CD14-positive monocyte (primary cell): ENCODE data around the gene XXYLT1. TPM values are rescaled to one million over a fixed set of nuclear protein-coding genes. Genes with fewer than 3 reads are reported as not detected.
A peak's percentile ranks its signal among the peaks of the same experiment; 100 is the strongest.

Experiments used
- DNase-seq, 3 donors: peaks; one replicate each; pipeline ENCODE4 v3.0.0-alpha.2; 2011 to 2022
- H2AFZ ChIP-seq: 2 replicates; pipeline ENCODE4 v1.6.0; 2012; ENCODE audit warnings: mild to moderate bottlenecking, low read depth, low read length, inconsistent platforms; ENCODE audit not compliant: insufficient read depth, poor library complexity, severe bottlenecking
- H3K27ac ChIP-seq, 2 donors: 1 replicate in 1 of 2; 2 replicates in 1 of 2; pipeline ENCODE4 v1.5.1; 2012 to 2013; ENCODE audit warnings: low read length in 2 of 2, control low read depth in 1 of 2, inconsistent platforms in 1 of 2, low read depth in 1 of 2, mild to moderate bottlenecking in 1 of 2
- H3K27me3 ChIP-seq, 2 donors: one replicate each; pipeline versions ENCODE4 v1.6.0 to v1.6.1; 2011 to 2013; ENCODE audit warnings: low read length in 2 of 2; ENCODE audit not compliant: control insufficient read depth in 2 of 2, insufficient read depth in 2 of 2
- H3K36me3 ChIP-seq, 2 donors: replicated peaks in 1 of 2; 1 replicate in 1 of 2; 2 replicates in 1 of 2; pipeline versions ENCODE4 v1.5.1 to v1.6.1; 2012 to 2013; ENCODE audit warnings: low read length in 2 of 2, control low read depth in 1 of 2, inconsistent platforms in 1 of 2, mild to moderate bottlenecking in 1 of 2; ENCODE audit not compliant: insufficient read depth in 2 of 2, control insufficient read depth in 1 of 2
- H3K4me1 ChIP-seq, 2 donors: 1 replicate in 1 of 2; 2 replicates in 1 of 2; pipeline versions ENCODE4 v1.5.1 to v1.6.1; 2012 to 2013; ENCODE audit warnings: low read length in 2 of 2, control low read depth in 1 of 2, inconsistent platforms in 1 of 2, mild to moderate bottlenecking in 1 of 2, moderate library complexity in 1 of 2; ENCODE audit not compliant: insufficient read depth in 2 of 2, control insufficient read depth in 1 of 2
- H3K4me2 ChIP-seq: replicated peaks from 2 replicates; pipeline ENCODE3; 2012; ENCODE audit warnings: low read length, moderate library complexity, mild to moderate bottlenecking; ENCODE audit not compliant: poor library complexity, severe bottlenecking; ENCODE audit errors: extremely low read depth
- H3K4me3 ChIP-seq, 3 experiments: fragments of 200-600 bp in 1 of 3; sonication (generic) in 1 of 3; replicated peaks in 1 of 3; 1 replicate in 2 of 3; 2 replicates in 1 of 3; pipeline ENCODE4 v1.5.1; 2011 to 2013; ENCODE audit warnings: low read length in 3 of 3, mild to moderate bottlenecking in 3 of 3, control low read depth in 2 of 3, low read depth in 2 of 3, inconsistent platforms in 1 of 3, moderate library complexity in 1 of 3
- H3K79me2 ChIP-seq: 2 replicates; pipeline ENCODE4 v1.6.0; 2012; ENCODE audit warnings: mild to moderate bottlenecking, control low read depth, inconsistent platforms, low read length, moderate library complexity; ENCODE audit not compliant: insufficient read depth
- H3K9ac ChIP-seq: 2 replicates; pipeline ENCODE4 v1.6.0; 2017; ENCODE audit warnings: low read length, mild to moderate bottlenecking; ENCODE audit not compliant: insufficient read depth, poor library complexity, severe bottlenecking
- H3K9me3 ChIP-seq, 2 donors: replicated peaks in 1 of 2; 1 replicate in 1 of 2; 2 replicates in 1 of 2; pipeline versions ENCODE4 v1.5.1 to v1.6.1; 2012 to 2013; ENCODE audit warnings: low read length in 2 of 2, control low read depth in 1 of 2; ENCODE audit not compliant: control insufficient read depth in 1 of 2, insufficient read depth in 1 of 2
- H4K20me1 ChIP-seq: 2 replicates; pipeline ENCODE4 v1.6.0; 2012; ENCODE audit warnings: mild to moderate bottlenecking, low read length, control low read depth, moderate library complexity; ENCODE audit not compliant: insufficient read depth
- H3K27ac Mint-ChIP-seq, 7 donors: one replicate each; pipeline ENCODE4 v1.8.0; 2020; ENCODE audit warnings: mild to moderate bottlenecking in 7 of 7, mixed read lengths in 7 of 7, moderate library complexity in 6 of 7, inconsistent platforms in 2 of 7
- H3K27me3 Mint-ChIP-seq, 3 donors: one replicate each; pipeline ENCODE4 v1.8.0; 2021 to 2022; ENCODE audit warnings: low read depth in 3 of 3, mild to moderate bottlenecking in 3 of 3, mixed read lengths in 3 of 3, moderate library complexity in 3 of 3, inconsistent platforms in 1 of 3
- H3K36me3 Mint-ChIP-seq, 2 donors: one replicate each; pipeline ENCODE4 v1.8.0; 2020; ENCODE audit warnings: mixed read lengths in 2 of 2, inconsistent platforms in 1 of 2, mild to moderate bottlenecking in 1 of 2
- H3K4me1 Mint-ChIP-seq: one replicate; pipeline ENCODE4 v1.8.0; 2020; ENCODE audit warnings: mild to moderate bottlenecking, mixed read lengths
- H3K4me3 Mint-ChIP-seq, 2 donors: one replicate each; pipeline ENCODE4 v1.8.0; 2020; ENCODE audit warnings: mild to moderate bottlenecking in 2 of 2, mixed read lengths in 2 of 2, moderate library complexity in 1 of 2
- H3K9me3 Mint-ChIP-seq, 7 donors: one replicate each; pipeline ENCODE4 v1.8.0; 2020 to 2022; ENCODE audit warnings: mixed read lengths in 7 of 7, mild to moderate bottlenecking in 6 of 7, moderate library complexity in 6 of 7, inconsistent platforms in 2 of 7
- CTCF ChIP-seq: fragments of 200-600 bp; IDR thresholded peaks from one replicate; pipeline ENCODE4 v1.8.0; 2022; ENCODE audit warnings: antibody characterized with exemption, mild to moderate bottlenecking
- WGBS: methylation state at CpG from one replicate; pipeline ENCODE4 v1.1.5; 2013; ENCODE audit warnings: missing lambda C conversion rate; ENCODE audit not compliant: insufficient coverage; 5-methylcytosine and 5-hydroxymethylcytosine counted together
- intact Hi-C, 2 donors: fragments of 100-400 bp; cut with micrococcal nuclease; formaldehyde crosslinking; loops; one replicate each; pipeline versions ENCODE4 v1.15.0 to v1.15.1; 2023
- polyA plus RNA-seq, 3 donors: library from polyadenylated mRNA; depleted of rRNA in 1 of 3; unstranded in 2 of 3; stranded (reverse) in 1 of 3; fragments of 300-500 nt in 2 of 3; fragments of >200 nt in 1 of 3; fragmentation: Illumina TruSeq in 2 of 3; gene quantifications; 1 replicate in 2 of 3; 2 replicates in 1 of 3; pipeline ENCODE4 v1.2.3, GENCODE V29; 2012 to 2021

Gene XXYLT1
- polyA plus RNA-seq, 3 donors, result 11.8 to 13.5 (median 13.2) TPM

GRCh38 chr3:195056506-195056905 lies 214.5 kb downstream of the XXYLT1 start:
- TF ChIP-seq CTCF, result no peak
- Histone ChIP-seq H3K79me2 (no peaks in the 10 kb centered on the region), H3K27me3 (no peaks in the 10 kb centered on the region), H3K4me2 (no peak overlapping the region), H3K4me3 (no peak overlapping the region), H2AFZ (no peak overlapping the region), H3K9ac (no peak overlapping the region), H3K27ac (no peak overlapping the region), H3K9me3 (no peaks in the 10 kb centered on the region), H4K20me1 (no peaks in the 10 kb centered on the region), H3K4me1 (peaks cover 7% of the 10 kb centered on the region in 2 donors), H3K36me3 (no peaks in the 10 kb centered on the region)
- peaks cover 0 to 2% (median 0%) of the 10 kb centered on the region in 7 donors for H3K9me3 Mint-ChIP-seq
- no peaks in the 10 kb centered on the region for H3K36me3 Mint-ChIP-seq
- no peak overlapping the region for H3K4me3 Mint-ChIP-seq
- intact Hi-C loops, result no loop called here
- no peak overlapping the region for H3K27ac Mint-ChIP-seq
- peaks cover 3 to 9% (median 4%) of the 10 kb centered on the region in 3 donors for H3K27me3 Mint-ChIP-seq
- WGBS, result 84% methylated on average over 5 of the region's 5 CpGs
- DNase-seq, result no peak
- H3K4me1 Mint-ChIP-seq, result peaks cover 15% of the 10 kb centered on the region

GRCh38 chr3:195054311-195054710 lies 216.6 kb downstream of the XXYLT1 start:
- peaks cover 6 to 7% of the 10 kb centered on the region in 2 donors for H3K4me1 ChIP-seq
- H4K20me1 ChIP-seq, result no peaks in the 10 kb centered on the region
- 95% methylated on average over 4 of the region's 6 CpGs for WGBS
- no peaks in the 10 kb centered on the region for H3K79me2 ChIP-seq
- no peaks in the 10 kb centered on the region for H3K9me3 ChIP-seq
- intact Hi-C loops, result no loop called here
- H3K27me3 ChIP-seq, result no peaks in the 10 kb centered on the region
- H3K9ac ChIP-seq, result no peak overlapping the region
- H3K4me3 ChIP-seq, result no peak overlapping the region
- H3K27me3 Mint-ChIP-seq, result peaks cover 2 to 9% (median 2%) of the 10 kb centered on the region in 3 donors
- no peaks in the 10 kb centered on the region for H3K36me3 ChIP-seq
- peaks cover 13% of the 10 kb centered on the region for H3K4me1 Mint-ChIP-seq
- no peak overlapping the region for H2AFZ ChIP-seq
- H3K27ac Mint-ChIP-seq, result peak overlapping the region in 1 of 7 donors; percentile 9
- TF ChIP-seq CTCF, result no peak
- no peak overlapping the region for H3K4me3 Mint-ChIP-seq
- H3K36me3 Mint-ChIP-seq, result no peaks in the 10 kb centered on the region
- H3K9me3 Mint-ChIP-seq, result peaks cover 0 to 2% (median 0%) of the 10 kb centered on the region in 7 donors
- no peak overlapping the region for H3K27ac ChIP-seq
- DNase-seq, result no peak
- H3K4me2 ChIP-seq, result no peak overlapping the region
